K562 (cell line): ENCODE measurements around the gene CPPED1. TPM values are rescaled to one million over a fixed set of nuclear protein-coding genes. Genes with fewer than 3 reads are reported as not detected.
A peak's percentile ranks its signal among the peaks of the same experiment; 100 is the strongest.

Experiments used
- ARHGAP35 ChIP-seq: fragments of 450-650 bp; IDR thresholded peaks from 2 replicates; pipeline ENCODE4 v1.6.1; 2018; ENCODE audit not compliant: partially characterized antibody
- ARNT ChIP-seq, 2 experiments: fragments of 450-650 bp; IDR thresholded peaks; 2 replicates each; pipeline ENCODE4 v1.6.1; 2016; ENCODE audit warnings: mild to moderate bottlenecking in 1 of 2
- C11orf30 ChIP-seq: fragments of 450-650 bp; IDR thresholded peaks from 2 replicates; pipeline ENCODE4 v1.6.1; 2016; ENCODE audit warnings: low read depth, mild to moderate bottlenecking
- CCNT2 ChIP-seq: IDR thresholded peaks from 2 replicates; pipeline ENCODE4 v1.6.1; 2011; ENCODE audit warnings: borderline replicate concordance, low read depth, mild to moderate bottlenecking, moderate library complexity, mixed read lengths, low read length; ENCODE audit not compliant: insufficient read length; ENCODE audit errors: extremely low read depth
- CREB1 ChIP-seq, 2 experiments: sonication (generic) in 1 of 2; formaldehyde crosslinking in 1 of 2; IDR thresholded peaks; 2 replicates each; pipeline versions ENCODE4 v1.6.1 to v1.8.0; 2012 to 2022; ENCODE audit warnings: inconsistent platforms in 1 of 2, mild to moderate bottlenecking in 1 of 2, missing genetic modification reagents in 1 of 2, moderate library complexity in 1 of 2
- FOXK2 ChIP-seq, 2 experiments: fragments of 450-650 bp; IDR thresholded peaks in 1 of 2; conservative IDR thresholded peaks in 1 of 2; 2 replicates each; pipeline ENCODE4 v1.6.1; 2016; ENCODE audit warnings: low read depth in 2 of 2, mild to moderate bottlenecking in 1 of 2
- HDAC6 ChIP-seq: IDR thresholded peaks from 2 replicates; pipeline ENCODE4 v1.6.1; 2012; ENCODE audit warnings: low read depth, mild to moderate bottlenecking, control low read depth, inconsistent platforms, low read length, moderate library complexity
- HIVEP1 ChIP-seq: fragments of 250-450 bp; sonication (Bioruptor Pico); IDR thresholded peaks from 2 replicates; pipeline ENCODE4 v1.4.0; 2020; ENCODE audit warnings: mild to moderate bottlenecking
- IRF2 ChIP-seq: sonication (generic); formaldehyde crosslinking; IDR thresholded peaks from 2 replicates; pipeline ENCODE4 v1.8.1; 2022; ENCODE audit warnings: mild to moderate bottlenecking, missing genetic modification reagents
- KDM1A ChIP-seq, 2 experiments: fragments of 450-650 bp; IDR thresholded peaks; 2 replicates each; pipeline ENCODE4 v1.6.1; 2016; ENCODE audit warnings: mild to moderate bottlenecking in 2 of 2
- MAZ ChIP-seq, 2 experiments: fragments of 450-650 bp in 1 of 2; sonication (generic) in 1 of 2; formaldehyde crosslinking; IDR thresholded peaks in 1 of 2; conservative IDR thresholded peaks in 1 of 2; 2 replicates each; pipeline versions ENCODE4 v1.4.0 to v1.5.0; 2020; ENCODE audit warnings: mild to moderate bottlenecking in 1 of 2, missing genetic modification reagents in 1 of 2
- MCM2 ChIP-seq: fragments of 450-650 bp; IDR thresholded peaks from 2 replicates; pipeline ENCODE4 v1.6.1; 2017; ENCODE audit warnings: low read depth, mild to moderate bottlenecking
- NEUROD1 ChIP-seq: fragments of 150-350 bp; IDR thresholded peaks from 2 replicates; pipeline ENCODE4 v1.6.1; 2014; ENCODE audit warnings: borderline replicate concordance, low read length, low read depth; ENCODE audit not compliant: partially characterized antibody
- NR2C2 ChIP-seq, 2 experiments: fragments of 200-800 bp in 1 of 2; sonication (Bioruptor generic) in 1 of 2; sonication (generic) in 1 of 2; formaldehyde crosslinking in 1 of 2; IDR thresholded peaks; 2 replicates each; pipeline versions ENCODE4 v1.6.1 to v1.8.0; 2016 to 2022; ENCODE audit warnings: mild to moderate bottlenecking in 1 of 2, missing compliant biosample characterization in 1 of 2, missing genetic modification characterization in 1 of 2, missing genetic modification reagents in 1 of 2
- PRMT5 ChIP-seq: sonication (generic); formaldehyde crosslinking; IDR thresholded peaks from 2 replicates; pipeline ENCODE4 v1.5.0; 2020; ENCODE audit warnings: missing genetic modification reagents
- RBM25 ChIP-seq: fragments of 200-400 bp; formaldehyde crosslinking; IDR thresholded peaks from 2 replicates; pipeline ENCODE4 v1.6.1; 2018; ENCODE audit warnings: low read length, low read depth, moderate library complexity; ENCODE audit not compliant: severe bottlenecking
- STAT5B ChIP-seq: fragments of 250-450 bp; sonication (Bioruptor Pico); IDR thresholded peaks from 2 replicates; pipeline ENCODE4 v1.8.0; 2021; ENCODE audit warnings: mild to moderate bottlenecking, inconsistent platforms
- TBP ChIP-seq: optimal IDR thresholded peaks from 2 replicates; pipeline ENCODE3; 2011; ENCODE audit warnings: low read depth, low read length, improper control_type of control experiment
- TCF7L2 ChIP-seq: fragments of 150-350 bp; IDR thresholded peaks from 2 replicates; pipeline ENCODE4 v1.6.1; 2016; ENCODE audit warnings: low read depth, mild to moderate bottlenecking, low read length, moderate library complexity
- TEAD2 ChIP-seq: fragments of 450-650 bp; IDR thresholded peaks from 2 replicates; pipeline ENCODE4 v1.6.1; 2016; ENCODE audit warnings: missing genetic modification characterization, control low read depth, missing compliant biosample characterization
- ZBED1 ChIP-seq: IDR thresholded peaks from 2 replicates; pipeline ENCODE4 v1.6.1; 2014
- ZFPM2 ChIP-seq: fragments of 250-450 bp; sonication (Bioruptor Pico); IDR thresholded peaks from 2 replicates; pipeline ENCODE4 v1.5.1; 2022; ENCODE audit warnings: mild to moderate bottlenecking
- ZNF224 ChIP-seq: sonication (generic); formaldehyde crosslinking; IDR thresholded peaks from 2 replicates; pipeline ENCODE4 v1.8.0; 2022; ENCODE audit warnings: mild to moderate bottlenecking, missing genetic modification reagents
- ZNF239 ChIP-seq: fragments of 250-450 bp; sonication (Bioruptor Pico); IDR thresholded peaks from 2 replicates; pipeline ENCODE4 v1.4.0; 2020; ENCODE audit warnings: mild to moderate bottlenecking
- ZNF436 ChIP-seq: fragments of 250-450, 450-650 bp; sonication (Bioruptor Pico); formaldehyde crosslinking; IDR thresholded peaks from 2 replicates; pipeline ENCODE4 v1.7.0; 2020; ENCODE audit warnings: mild to moderate bottlenecking
- ZNF79 ChIP-seq: fragments of 250-450 bp; sonication (Bioruptor Pico); IDR thresholded peaks from 2 replicates; pipeline ENCODE4 v1.4.0; 2020; ENCODE audit warnings: low read depth, mild to moderate bottlenecking, moderate library complexity
- polyA plus RNA-seq, 8 experiments: library from polyadenylated mRNA; depleted of rRNA in 4 of 8; stranded (reverse) in 5 of 8; unstranded in 3 of 8; fragments of >200 nt; fragmentation: Nextera tagmentation in 2 of 8; fragmentation: Illumina TruSeq in 1 of 8; extraction: Ambion mirVana in 2 of 8; extraction: Trizol in 1 of 8; gene quantifications; 2 replicates each; pipeline versions ENCODE4 v1.2.1 to v1.2.3, GENCODE V29; 2011 to 2014; ENCODE audit warnings: inconsistent platforms in 1 of 8, missing spikeins in 1 of 8
- total RNA-seq, 7 experiments: library from RNA; depleted of rRNA in 6 of 7; stranded (reverse); fragments of >200 nt in 6 of 7; fragmentation: Illumina TruSeq in 2 of 7; extraction: Trizol in 2 of 7; gene quantifications; 2 replicates each; pipeline versions ENCODE4 v1.2.1 to v1.2.3, GENCODE V29; 2011 to 2021; ENCODE audit warnings: low replicate concordance in 1 of 7
- TF ChIP-seq, protein P1 (sequence below): fragments of 450-650 bp; IDR thresholded peaks from 2 replicates; pipeline ENCODE4 v1.6.1; 2016; ENCODE audit warnings: low read depth, mild to moderate bottlenecking, moderate library complexity
- TF ChIP-seq, protein P2 (sequence below): IDR thresholded peaks from 2 replicates; pipeline ENCODE4 v1.6.1; 2011; ENCODE audit not compliant: insufficient read length; ENCODE audit errors: extremely low read depth

CPPED1 gene
- total and polyA plus RNA-seq, 9 of the 15 experiments (the other 6 are each of a cell fraction or from before 2014, with no cell fraction given) = 7.5 to 25.7 (median 16.9) TPM

DNA sequence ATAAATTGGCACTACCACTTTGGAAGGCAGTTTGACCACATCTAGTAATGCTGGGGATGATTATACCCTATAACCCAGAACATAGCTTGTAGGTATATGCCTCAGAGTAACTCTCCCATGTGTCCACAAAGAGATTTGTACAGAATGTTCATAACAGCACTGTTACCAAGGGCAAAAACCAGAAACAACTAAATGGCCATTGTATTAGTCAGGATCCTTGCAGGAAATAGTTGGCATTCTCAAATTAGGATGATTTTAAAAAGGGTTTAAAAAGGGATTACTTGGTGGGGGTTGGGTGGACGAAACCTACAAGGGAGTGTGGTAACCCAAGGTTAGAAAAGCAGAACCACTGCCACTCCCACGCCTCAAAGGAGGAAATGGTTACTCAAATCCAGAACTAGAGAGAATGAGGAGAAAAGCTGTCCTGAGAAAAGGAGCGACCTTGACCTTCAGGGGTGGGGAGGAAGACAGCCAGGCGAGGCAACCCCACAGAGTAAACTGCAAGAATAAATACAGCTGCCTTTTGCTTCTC, 2.1 kb downstream of the CPPED1 start (continued):
- TF ChIP-seq MAZ (CRISPR knock-in tag; conservative IDR thresholded peaks at IDR 0.05 in 1 of 2, IDR thresholded peaks at IDR 0.05 in 1 of 2) = 0 out of 4 replicates have a peak, but pooled peaks of 1 of the 2 experiments have one; percentile 12
- peak; percentile 33 to 43; a peak in 2 of 4 replicates for TF ChIP-seq KDM1A (IDR thresholded peaks at IDR 0.05)
- TF ChIP-seq ZNF224 (CRISPR knock-in tag) = no peak
- peak; percentile 9 for TF ChIP-seq CCNT2
- peak; percentile 9 for TF ChIP-seq NEUROD1
- no peak for TF ChIP-seq MCM2
- TF ChIP-seq NR2C2 (CRISPR knock-in tag; IDR thresholded peaks at IDR 0.05) = no peak
- peak; percentile 45 for TF ChIP-seq NR2C2 (tag; IDR thresholded peaks at IDR 0.05)
- no peak for TF ChIP-seq ZBED1
- no peak for TF ChIP-seq TCF7L2
- TF ChIP-seq ZNF239 (CRISPR knock-in tag) = no peak
- TF ChIP-seq TEAD2 (tag) = no peak
- TF ChIP-seq, protein P1, sequence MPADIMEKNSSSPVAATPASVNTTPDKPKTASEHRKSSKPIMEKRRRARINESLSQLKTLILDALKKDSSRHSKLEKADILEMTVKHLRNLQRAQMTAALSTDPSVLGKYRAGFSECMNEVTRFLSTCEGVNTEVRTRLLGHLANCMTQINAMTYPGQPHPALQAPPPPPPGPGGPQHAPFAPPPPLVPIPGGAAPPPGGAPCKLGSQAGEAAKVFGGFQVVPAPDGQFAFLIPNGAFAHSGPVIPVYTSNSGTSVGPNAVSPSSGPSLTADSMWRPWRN = no peak
- no peak for TF ChIP-seq RBM25
- TF ChIP-seq ZNF79 (CRISPR knock-in tag) = no peak
- TF ChIP-seq, protein P2, sequence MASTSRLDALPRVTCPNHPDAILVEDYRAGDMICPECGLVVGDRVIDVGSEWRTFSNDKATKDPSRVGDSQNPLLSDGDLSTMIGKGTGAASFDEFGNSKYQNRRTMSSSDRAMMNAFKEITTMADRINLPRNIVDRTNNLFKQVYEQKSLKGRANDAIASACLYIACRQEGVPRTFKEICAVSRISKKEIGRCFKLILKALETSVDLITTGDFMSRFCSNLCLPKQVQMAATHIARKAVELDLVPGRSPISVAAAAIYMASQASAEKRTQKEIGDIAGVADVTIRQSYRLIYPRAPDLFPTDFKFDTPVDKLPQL = no peak
- TF ChIP-seq IRF2 = no peak
- no peak for TF ChIP-seq FOXK2 (conservative IDR thresholded peaks at IDR 0.05 in 1 of 2, IDR thresholded peaks at IDR 0.05 in 1 of 2; ENCODE audit: low read depth in 2 of 2)
- no peak for TF ChIP-seq STAT5B (CRISPR knock-in tag)
- no peak for TF ChIP-seq HIVEP1 (CRISPR knock-in tag)
- no peak for TF ChIP-seq ARHGAP35
- TF ChIP-seq ARNT (IDR thresholded peaks at IDR 0.05) = 0 out of 4 replicates have a peak, but pooled peaks of 1 of the 2 experiments have one; percentile 40
- TF ChIP-seq PRMT5 (CRISPR knock-in tag) = no peak
- TF ChIP-seq C11orf30 = no peak
- no peak for TF ChIP-seq HDAC6
- no peak for TF ChIP-seq TBP
- TF ChIP-seq ZNF436 (CRISPR knock-in tag) = no peak
- no peak for TF ChIP-seq ZFPM2 (CRISPR knock-in tag)
- no peak for TF ChIP-seq CREB1 (IDR thresholded peaks at IDR 0.05)
- no peak for TF ChIP-seq CREB1 (CRISPR knock-in tag; IDR thresholded peaks at IDR 0.05)
